B cell (primary cell): ENCODE results near the gene CLIP4. TPM values are rescaled to one million over a fixed set of nuclear protein-coding genes. Genes with fewer than 3 reads are reported as not detected.

Source experiments
- ATAC-seq: fragments of 200-7000 bp; cut with Tn5 transposase; one replicate; pipeline ENCODE4 v1.10.0; 2021; ENCODE audit warnings: low read depth, mild to moderate bottlenecking, moderate number of reproducible peaks, moderate library complexity
- CTCF ChIA-PET: fragments of 350-600 bp; sonication (Branson Sonifier 250); formaldehyde crosslinking; loops from one replicate; lab custom pipeline; 2021; ENCODE audit warnings: antibody characterized with exemption, inconsistent platforms; lab: Charles Lee
- POLR2A ChIA-PET: fragments of 350-600 bp; sonication (Branson Sonifier 250); formaldehyde crosslinking; loops from one replicate; lab custom pipeline; 2021; ENCODE audit warnings: antibody characterized with exemption; lab: Charles Lee
- DNase-seq: peaks from one replicate; pipeline ENCODE4 v3.0.0; 2013
- H2AFZ ChIP-seq: 2 replicates; pipeline ENCODE4 v1.6.1; 2012; ENCODE audit warnings: mild to moderate bottlenecking, low read depth, low read length; ENCODE audit not compliant: insufficient read depth, poor library complexity, severe bottlenecking
- H3K27ac ChIP-seq, 2 donors: 1 replicate in 1 of 2; 2 replicates in 1 of 2; pipeline ENCODE4 v1.5.1; 2012 to 2013; ENCODE audit warnings: low read length in 2 of 2, mild to moderate bottlenecking in 2 of 2, moderate library complexity in 1 of 2
- H3K27me3 ChIP-seq, 4 experiments: fragments of 200-600 bp in 1 of 4; sonication (generic) in 1 of 4; replicated peaks in 1 of 4; 1 replicate in 2 of 4; 2 replicates in 2 of 4; pipeline versions ENCODE4 v1.6.1 to v1.7.0; 2013 to 2016; ENCODE audit warnings: low read length in 3 of 4, mild to moderate bottlenecking in 2 of 4, mixed read lengths in 1 of 4, moderate library complexity in 1 of 4; ENCODE audit not compliant: insufficient read depth in 4 of 4, control insufficient read depth in 3 of 4; ENCODE audit errors: control extremely low read depth in 1 of 4
- H3K36me3 ChIP-seq, 2 experiments: replicated peaks in 1 of 2; 1 replicate in 1 of 2; 2 replicates in 1 of 2; pipeline versions ENCODE4 v1.6.1 to v1.7.1; 2013; ENCODE audit warnings: low read length in 1 of 2; ENCODE audit not compliant: insufficient read depth in 2 of 2, control insufficient read depth in 1 of 2; ENCODE audit errors: control extremely low read depth in 1 of 2, extremely low read depth in 1 of 2
- H3K4me1 ChIP-seq, 2 donors: fragments of 200-600 bp in 1 of 2; sonication (generic) in 1 of 2; 1 replicate in 1 of 2; 2 replicates in 1 of 2; pipeline versions ENCODE4 v1.5.1 to v1.6.1; 2013 to 2017; ENCODE audit warnings: low read length in 2 of 2; ENCODE audit not compliant: control insufficient read depth in 2 of 2, insufficient read depth in 2 of 2
- H3K4me2 ChIP-seq: replicated peaks from 2 replicates; pipeline ENCODE3; 2012; ENCODE audit warnings: mild to moderate bottlenecking, low read depth, low read length; ENCODE audit not compliant: poor library complexity, severe bottlenecking
- H3K4me3 ChIP-seq, 5 experiments: fragments of 200-600 bp in 1 of 5; sonication (generic) in 1 of 5; 1 replicate in 3 of 5; 2 replicates in 2 of 5; pipeline versions ENCODE4 v1.5.1 to v1.7.0; 2011 to 2016; ENCODE audit warnings: low read length in 4 of 5, mild to moderate bottlenecking in 4 of 5, low read depth in 2 of 5, control low read depth in 1 of 5, moderate library complexity in 1 of 5; ENCODE audit not compliant: insufficient read depth in 1 of 5; ENCODE audit errors: control extremely low read depth in 1 of 5, extremely low read depth in 1 of 5
- H3K79me2 ChIP-seq: fragments of 200-600 bp; sonication (generic); one replicate; pipeline ENCODE4 v1.6.0; 2016; ENCODE audit warnings: low read length; ENCODE audit not compliant: control insufficient read depth, insufficient read depth
- H3K9ac ChIP-seq: fragments of 200-600 bp; sonication (generic); 2 replicates; pipeline ENCODE4 v1.6.1; 2017; ENCODE audit warnings: mild to moderate bottlenecking, low read length, moderate library complexity
- H3K9me3 ChIP-seq, 3 donors: one replicate each; pipeline versions ENCODE4 v1.6.1 to v1.7.1; 2013; ENCODE audit warnings: low read length in 2 of 3; ENCODE audit not compliant: control insufficient read depth in 2 of 3, insufficient read depth in 1 of 3; ENCODE audit errors: control extremely low read depth in 1 of 3
- H4K20me1 ChIP-seq: 2 replicates; pipeline ENCODE4 v1.6.0; 2012; ENCODE audit warnings: mild to moderate bottlenecking, low read length; ENCODE audit not compliant: insufficient read depth, control insufficient read depth, poor library complexity, severe bottlenecking
- H3K27ac Mint-ChIP-seq: one replicate; pipeline ENCODE4 v1.8.0; 2021; ENCODE audit warnings: mixed read lengths
- H3K27me3 Mint-ChIP-seq: one replicate; pipeline ENCODE4 v1.8.0; 2021; ENCODE audit warnings: mixed read lengths
- H3K4me1 Mint-ChIP-seq: one replicate; pipeline ENCODE4 v1.8.0; 2021; ENCODE audit warnings: mixed read lengths
- H3K4me3 Mint-ChIP-seq: one replicate; pipeline ENCODE4 v1.8.0; 2021; ENCODE audit warnings: mixed read lengths
- H3K9me3 Mint-ChIP-seq: one replicate; pipeline ENCODE4 v1.8.0; 2022; ENCODE audit warnings: mixed read lengths; ENCODE audit not compliant: insufficient read depth
- EZH2 ChIP-seq: IDR thresholded peaks from 2 replicates; pipeline ENCODE4 v1.6.1; 2012; ENCODE audit warnings: borderline replicate concordance, low read depth, mild to moderate bottlenecking, moderate library complexity, low read length; ENCODE audit not compliant: insufficient read depth, poor library complexity, severe bottlenecking
- WGBS: methylation state at CpG from one replicate; pipeline ENCODE4 v1.1.5; 2013; ENCODE audit warnings: missing lambda C conversion rate; ENCODE audit not compliant: insufficient coverage; 5-methylcytosine and 5-hydroxymethylcytosine counted together
- intact Hi-C: fragments of 100-400 bp; cut with micrococcal nuclease; formaldehyde crosslinking; loops from one replicate; pipeline ENCODE4 v1.10.0; 2022
- polyA plus RNA-seq: library from polyadenylated mRNA; depleted of rRNA; stranded (reverse); fragments of >200 nt; gene quantifications from 2 replicates; pipeline ENCODE4 v1.2.3, GENCODE V29; 2012
- total RNA-seq, 2 donors: library from RNA; stranded (reverse); fragments of 120-200 nt in 1 of 2; gene quantifications; 1 replicate in 1 of 2; 2 replicates in 1 of 2; pipeline versions ENCODE4 v1.2.3 to v1.2.4, GENCODE V29; 2013 to 2022
- TF ChIP-seq, protein P1 (sequence below): fragments of 200-600 bp; IDR thresholded peaks from one replicate; pipeline ENCODE4 v1.8.0; 2022; ENCODE audit warnings: antibody characterized with exemption, mild to moderate bottlenecking

Gene CLIP4
- total and polyA plus RNA-seq, 2 donors (not counting 1 experiment from before 2014, with no cell fraction given), result 4.0 to 20.8 TPM

DNA sequence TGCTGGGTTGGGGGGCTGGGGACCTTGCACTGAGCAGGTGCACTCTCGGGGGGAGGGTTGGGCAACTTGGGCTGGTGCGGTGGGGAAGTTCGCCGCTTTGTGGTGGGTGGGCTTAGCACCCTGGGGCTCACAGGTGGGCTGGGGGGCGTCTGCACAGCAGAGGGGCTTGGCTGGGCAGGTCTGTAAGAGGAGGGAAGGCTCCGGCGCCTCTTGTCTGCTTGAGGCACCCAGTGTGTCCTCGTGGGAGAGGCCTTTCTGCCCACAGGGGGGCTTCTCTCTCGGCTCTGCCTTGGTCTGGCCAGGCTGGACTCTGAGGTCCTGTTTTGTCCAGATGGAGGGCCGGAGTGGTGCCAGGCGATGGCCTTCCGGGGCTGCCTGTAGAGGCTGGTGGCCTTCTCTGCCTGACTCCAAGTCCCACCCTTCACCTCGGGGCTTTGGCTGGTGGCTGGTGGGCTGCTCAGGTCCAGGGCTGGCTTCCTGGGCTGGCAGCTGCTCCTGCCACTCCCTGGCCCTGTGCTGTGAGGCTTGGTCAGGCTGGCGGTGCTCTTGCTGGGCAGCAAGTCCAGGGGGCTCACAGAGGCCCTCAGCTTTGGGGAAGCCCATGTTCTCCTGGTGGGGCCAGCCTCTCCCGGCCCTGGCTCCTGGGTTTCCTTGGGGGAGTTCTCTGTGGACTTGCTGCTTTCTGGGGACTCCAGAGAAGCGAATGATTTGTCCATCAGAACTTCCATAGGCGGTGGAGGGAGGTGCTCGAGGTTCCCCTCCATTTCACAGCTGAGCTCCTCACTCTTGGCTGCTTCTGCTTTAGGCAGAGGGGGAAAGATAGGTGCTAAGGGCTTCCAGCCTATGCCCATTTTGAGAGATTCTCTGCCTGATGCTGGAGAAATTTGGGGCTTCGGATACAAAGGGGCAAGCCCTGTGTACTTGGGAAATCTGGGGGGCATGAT lies 43.9 kb upstream of the CLIP4 start:
- Histone ChIP-seq H4K20me1 (no peaks in the 10 kb centered on the region), H3K27me3 (no peaks in the 10 kb centered on the region), H3K4me3 (no peak overlapping the region), H3K4me2 (no peak overlapping the region), H3K4me1 (no peaks in the 10 kb centered on the region), H3K27ac (no peak overlapping the region), H3K79me2 (no peaks in the 10 kb centered on the region), H2AFZ (no peak overlapping the region), H3K9ac (no peak overlapping the region), H3K9me3 (no peaks in the 10 kb centered on the region), H3K36me3 (no peaks in the 10 kb centered on the region)
- ChIA-PET CTCF (no interaction called here), POLR2A (no interaction called here)
- Mint-ChIP-seq H3K4me1 (no peaks in the 10 kb centered on the region), H3K4me3 (no peak overlapping the region), H3K27me3 (peaks cover 6% of the 10 kb centered on the region), H3K27ac (no peak overlapping the region), H3K9me3 (no peaks in the 10 kb centered on the region)
- DNase-seq (no peak), ATAC-seq (no peak)
- intact Hi-C loops, result no loop called here
- 83% methylated on average over 17 of the region's 19 CpGs for WGBS
- TF ChIP-seq, protein P1, sequence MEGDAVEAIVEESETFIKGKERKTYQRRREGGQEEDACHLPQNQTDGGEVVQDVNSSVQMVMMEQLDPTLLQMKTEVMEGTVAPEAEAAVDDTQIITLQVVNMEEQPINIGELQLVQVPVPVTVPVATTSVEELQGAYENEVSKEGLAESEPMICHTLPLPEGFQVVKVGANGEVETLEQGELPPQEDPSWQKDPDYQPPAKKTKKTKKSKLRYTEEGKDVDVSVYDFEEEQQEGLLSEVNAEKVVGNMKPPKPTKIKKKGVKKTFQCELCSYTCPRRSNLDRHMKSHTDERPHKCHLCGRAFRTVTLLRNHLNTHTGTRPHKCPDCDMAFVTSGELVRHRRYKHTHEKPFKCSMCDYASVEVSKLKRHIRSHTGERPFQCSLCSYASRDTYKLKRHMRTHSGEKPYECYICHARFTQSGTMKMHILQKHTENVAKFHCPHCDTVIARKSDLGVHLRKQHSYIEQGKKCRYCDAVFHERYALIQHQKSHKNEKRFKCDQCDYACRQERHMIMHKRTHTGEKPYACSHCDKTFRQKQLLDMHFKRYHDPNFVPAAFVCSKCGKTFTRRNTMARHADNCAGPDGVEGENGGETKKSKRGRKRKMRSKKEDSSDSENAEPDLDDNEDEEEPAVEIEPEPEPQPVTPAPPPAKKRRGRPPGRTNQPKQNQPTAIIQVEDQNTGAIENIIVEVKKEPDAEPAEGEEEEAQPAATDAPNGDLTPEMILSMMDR, result no peak
- TF ChIP-seq EZH2, result no peak

- H3K27me3 Mint-ChIP-seq, result peaks cover 6% of the 10 kb centered on the region
- no peak for ATAC-seq
Measured at GRCh38 chr2:29072251-29072650, 43.0 kb upstream of the CLIP4 start.

More at GRCh38 chr2:29072251-29072650, 43.0 kb upstream of the CLIP4 start:
- H3K79me2 ChIP-seq, result no peaks in the 10 kb centered on the region
- H3K36me3 ChIP-seq, result no peaks in the 10 kb centered on the region
- no peak overlapping the region for H2AFZ ChIP-seq
- POLR2A ChIA-PET, result no interaction called here
- no peaks in the 10 kb centered on the region for H3K4me1 ChIP-seq
- no peak overlapping the region for H3K27ac ChIP-seq
- H3K9me3 Mint-ChIP-seq, result no peaks in the 10 kb centered on the region
- 98% methylated on average over 8 of the region's 8 CpGs for WGBS
- no peaks in the 10 kb centered on the region for H3K27me3 ChIP-seq
- H3K9me3 ChIP-seq, result no peaks in the 10 kb centered on the region
- DNase-seq, result no peak
- no peaks in the 10 kb centered on the region for H3K4me1 Mint-ChIP-seq
- CTCF ChIA-PET, result no interaction called here
- no peaks in the 10 kb centered on the region for H4K20me1 ChIP-seq
- no peak overlapping the region for H3K9ac ChIP-seq
- H3K4me3 Mint-ChIP-seq, result no peak overlapping the region
- H3K27ac Mint-ChIP-seq, result no peak overlapping the region
- intact Hi-C loops, result no loop called here
- no peak overlapping the region for H3K4me3 ChIP-seq
- no peak overlapping the region for H3K4me2 ChIP-seq
- TF ChIP-seq EZH2, result no peak
- TF ChIP-seq, protein P1, result no peak
